B cell (primary cell): ENCODE results near the gene PTF1A.

Experiments used
- CTCF ChIP-seq: fragments of 200-600 bp; IDR thresholded peaks from one replicate; pipeline ENCODE4 v1.8.0; 2022; ENCODE audit warnings: antibody characterized with exemption, mild to moderate bottlenecking
- EZH2 ChIP-seq: IDR thresholded peaks from 2 replicates; pipeline ENCODE4 v1.6.1; 2012; ENCODE audit warnings: borderline replicate concordance, low read depth, mild to moderate bottlenecking, moderate library complexity, low read length; ENCODE audit not compliant: insufficient read depth, poor library complexity, severe bottlenecking

DNA sequence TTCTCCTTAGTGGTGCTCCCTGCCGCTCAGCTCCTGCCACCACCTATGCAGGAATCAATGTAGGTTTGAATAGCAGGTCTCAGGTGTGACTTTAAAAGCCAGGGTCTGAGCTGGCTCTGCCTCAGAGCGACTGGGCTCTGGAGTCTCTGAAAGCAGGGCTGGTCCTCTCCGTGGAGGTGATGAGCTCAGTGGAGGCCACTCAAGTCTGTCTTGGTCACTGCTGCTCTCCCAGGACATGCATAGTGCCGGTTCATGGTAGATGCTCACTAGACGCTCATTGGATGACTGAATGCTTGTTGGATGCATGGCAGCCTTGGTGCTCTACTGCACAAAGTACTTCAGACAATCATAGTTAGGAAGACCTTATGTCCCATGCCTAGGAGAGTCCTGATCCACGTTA, 45.1 kb upstream of the PTF1A start:
- TF ChIP-seq CTCF (no peak), EZH2 (no peak)
